ENCODE data around the gene KYNU. TPM values are rescaled to one million over a fixed set of nuclear protein-coding genes. Genes with fewer than 3 reads are reported as not detected.
"Not testable (repeated sequence)": the region's sequence is repeated elsewhere in the genome, so short reads cannot be mapped to it uniquely, and the experiment has no call there.

Gene KYNU
- polyA plus RNA-seq, 1 experiment, result 0.04 TPM

- no peak for TF ChIP-seq CTCF (IDR thresholded peaks at IDR 0.05; ENCODE audit: insufficient read depth, low read depth, low read length)
- no peak for DNase-seq (ENCODE audit: low read depth)
- Histone ChIP-seq H3K4me3 (ENCODE audit: low read depth, low read length) (no peak overlapping the region), H3K27me3 (ENCODE audit: control insufficient read depth, insufficient read depth, low read length) (no peaks in the 10 kb centered on the region), H3K36me3 (ENCODE audit: control insufficient read depth, insufficient read depth, low read length) (no peaks in the 10 kb centered on the region)
- ChIA-PET POLR2A (no interaction called here), CTCF (no interaction called here)
Measured at GRCh38 chr2:143070704-143071103, 193.2 kb downstream of the KYNU start.

- Histone ChIP-seq H3K36me3 (ENCODE audit: control insufficient read depth, insufficient read depth, low read length) (no peaks in the 10 kb centered on the region), H3K4me3 (ENCODE audit: low read depth, low read length) (no peak overlapping the region), H3K27me3 (ENCODE audit: control insufficient read depth, insufficient read depth, low read length) (no peaks in the 10 kb centered on the region)
- ChIA-PET POLR2A (no interaction called here), CTCF (no interaction called here)
- TF ChIP-seq CTCF (IDR thresholded peaks at IDR 0.05; ENCODE audit: insufficient read depth, low read depth, low read length), result no peak
- no peak for DNase-seq (ENCODE audit: low read depth)
Measured at GRCh38 chr2:143071185-143071876, 193.9 kb downstream of the KYNU start.

GRCh38 chr2:143074913-143075312 lies 197.4 kb downstream of the KYNU start:
- H3K36me3 ChIP-seq (ENCODE audit: control insufficient read depth, insufficient read depth, low read length); POLR2A ChIA-PET; H3K27me3 ChIP-seq (ENCODE audit: control insufficient read depth, insufficient read depth, low read length); H3K4me3 ChIP-seq (ENCODE audit: low read depth, low read length); DNase-seq (ENCODE audit: low read depth): not testable (repeated sequence)
- CTCF ChIA-PET, result interaction anchor here (1.5 kb wide), 1 partner anchor 10 kb away, joined by 3 read pairs; no protein-coding TSS in a partner anchor

- TF ChIP-seq CTCF (IDR thresholded peaks at IDR 0.05; ENCODE audit: insufficient read depth, low read depth, low read length), result no peak
Measured at GRCh38 chr2:143075711-143076110, 198.2 kb downstream of the KYNU start.

GRCh38 chr2:143078104-143078503 lies 200.6 kb downstream of the KYNU start:
- no peak for DNase-seq (ENCODE audit: low read depth)
- Histone ChIP-seq H3K36me3 (ENCODE audit: control insufficient read depth, insufficient read depth, low read length) (no peaks in the 10 kb centered on the region), H3K4me3 (ENCODE audit: low read depth, low read length) (no peak overlapping the region), H3K27me3 (ENCODE audit: control insufficient read depth, insufficient read depth, low read length) (no peaks in the 10 kb centered on the region)
- POLR2A ChIA-PET, result no interaction called here
- TF ChIP-seq CTCF (IDR thresholded peaks at IDR 0.05; ENCODE audit: insufficient read depth, low read depth, low read length), result no peak
- CTCF ChIA-PET, result interaction anchor here (0.7 kb wide), 1 partner anchor 103 kb away, joined by 3 read pairs; no protein-coding TSS in a partner anchor

More at GRCh38 chr2:143075711-143076110, 198.2 kb downstream of the KYNU start:
- Histone ChIP-seq H3K27me3 (ENCODE audit: control insufficient read depth, insufficient read depth, low read length) (no peaks in the 10 kb centered on the region), H3K36me3 (ENCODE audit: control insufficient read depth, insufficient read depth, low read length) (no peaks in the 10 kb centered on the region), H3K4me3 (ENCODE audit: low read depth, low read length) (no peak overlapping the region)
- POLR2A ChIA-PET, result no interaction called here
- no peak for DNase-seq (ENCODE audit: low read depth)
- CTCF ChIA-PET, result interaction anchor here (0.6 kb wide), 1 partner anchor 196 kb away, joined by 3 read pairs; no protein-coding TSS in a partner anchor

- POLR2A ChIA-PET, result no interaction called here
- CTCF ChIA-PET, result interaction anchor here (1.4 to 1.8 kb wide), 2 partner anchors 13 to 30 kb away, joined by 3 to 4 read pairs; no protein-coding TSS in a partner anchor
- no peak for DNase-seq (ENCODE audit: low read depth)
Measured at GRCh38 chr2:143081616-143082015, 204.2 kb downstream of the KYNU start.

More at GRCh38 chr2:143081616-143082015, 204.2 kb downstream of the KYNU start:
- Histone ChIP-seq H3K36me3 (ENCODE audit: control insufficient read depth, insufficient read depth, low read length) (no peaks in the 10 kb centered on the region), H3K27me3 (ENCODE audit: control insufficient read depth, insufficient read depth, low read length) (no peaks in the 10 kb centered on the region), H3K4me3 (ENCODE audit: low read depth, low read length) (no peak overlapping the region)
- TF ChIP-seq CTCF (IDR thresholded peaks at IDR 0.05; ENCODE audit: insufficient read depth, low read depth, low read length), result no peak
